Aorta (tissue), 5 donors: ENCODE results near the gene ASCL5. TPM values are rescaled to one million over a fixed set of nuclear protein-coding genes. Genes with fewer than 3 reads are reported as not detected.
A peak's percentile ranks its signal among the peaks of the same experiment; 100 is the strongest.

Experiments
- ATAC-seq: fragments of 200-7000 bp; cut with Tn5 transposase; one replicate; pipeline ENCODE4 v1.9.1; 2022; ENCODE audit warnings: moderate library complexity; ENCODE audit not compliant: low FRiP score
- DNase-seq, 2 donors: peaks; one replicate each; pipeline ENCODE4 v3.0.0-alpha.2; 2020
- H3K27ac ChIP-seq, 2 donors: one replicate each; pipeline ENCODE4 v1.5.1; 2013; ENCODE audit warnings: low read length in 2 of 2, mild to moderate bottlenecking in 2 of 2, moderate library complexity in 2 of 2, control low read depth in 1 of 2, inconsistent platforms in 1 of 2, low read depth in 1 of 2
- H3K27me3 ChIP-seq, 2 donors: one replicate each; pipeline ENCODE4 v1.6.1; 2013; ENCODE audit warnings: control low read depth in 1 of 2, low read length in 1 of 2, mild to moderate bottlenecking in 1 of 2, moderate library complexity in 1 of 2; ENCODE audit not compliant: insufficient read depth in 2 of 2, control insufficient read depth in 1 of 2
- H3K36me3 ChIP-seq, 2 donors: one replicate each; pipeline ENCODE4 v1.6.1; 2013; ENCODE audit warnings: control low read depth in 1 of 2, low read length in 1 of 2, mild to moderate bottlenecking in 1 of 2; ENCODE audit not compliant: insufficient read depth in 2 of 2, control insufficient read depth in 1 of 2
- H3K4me1 ChIP-seq, 2 donors: one replicate each; pipeline ENCODE4 v1.6.1; 2013; ENCODE audit warnings: low read length in 2 of 2, control low read depth in 1 of 2, mild to moderate bottlenecking in 1 of 2, moderate library complexity in 1 of 2; ENCODE audit not compliant: insufficient read depth in 2 of 2, control insufficient read depth in 1 of 2
- H3K4me3 ChIP-seq, 2 donors: one replicate each; pipeline ENCODE4 v1.5.1; 2013; ENCODE audit warnings: low read length in 2 of 2, control low read depth in 1 of 2, mild to moderate bottlenecking in 1 of 2
- H3K9me3 ChIP-seq: one replicate; pipeline ENCODE4 v1.6.1; 2013; ENCODE audit warnings: mild to moderate bottlenecking, low read length; ENCODE audit not compliant: control insufficient read depth
- WGBS, 2 donors: extraction: QIAGEN DNeasy Blood & Tissue Kit; methylation state at CpG; one replicate each; pipeline ENCODE4 v1.1.7; 2013; 5-methylcytosine and 5-hydroxymethylcytosine counted together
- intact Hi-C, 2 donors: fragments of 100-400 bp; cut with DNase I; formaldehyde crosslinking; loops; one replicate each; pipeline versions ENCODE4 v1.14.2 to v1.15.0; 2022
- polyA plus RNA-seq, 2 donors: library from polyadenylated mRNA; stranded (reverse); fragments of 200-250 nt; gene quantifications; one replicate each; pipeline ENCODE4 v1.2.3, GENCODE V29; 2013
- total RNA-seq, 2 donors: library from RNA; stranded (reverse); fragmentation: NEBNext Ultra II Directional; extraction: Animal tissue kit (Norgen Biotek cat#: 25700); gene quantifications; one replicate each; pipeline ENCODE4 v1.2.1, GENCODE V29; 2021
- donor health status: healthy with polysubstance abuse.
- donor health status: Bipolar disorder and iron deficiency.
- donor health status: DM: no; HTN: no; CAD: no.
- donor health status: DM: no; HTN: no; CAD: no.
- donor health status: DM: yes; HTN: yes; CAD: no.

ASCL5 gene
- total and polyA plus RNA-seq, 4 donors, result 0.28 TPM; not detected in 3

DNA sequence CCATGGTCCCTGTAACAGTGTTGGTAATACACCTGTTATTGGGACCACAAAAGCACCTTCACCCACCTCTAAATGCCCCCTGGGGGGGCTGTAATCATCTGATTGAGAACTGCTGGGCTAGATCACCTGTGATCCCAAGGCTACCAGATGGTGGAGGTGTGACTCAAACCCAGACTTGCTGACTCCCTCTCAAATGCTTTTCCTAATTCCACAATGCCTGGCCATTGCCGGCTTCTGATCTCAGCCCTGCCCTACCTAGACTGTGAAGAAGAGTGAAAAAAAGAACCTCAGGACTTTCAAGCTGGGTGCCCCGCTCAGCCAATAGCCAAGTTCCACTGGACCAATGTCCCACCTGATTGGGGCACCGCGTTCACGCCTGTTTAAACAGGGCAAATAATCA is 17.7 kb upstream of the ASCL5 start:
- Histone ChIP-seq H3K27me3 (no peaks in the 10 kb centered on the region), H3K4me3 (no peak overlapping the region), H3K4me1 (no peaks in the 10 kb centered on the region), H3K36me3 (peaks cover 0 to 5% of the 10 kb centered on the region in 2 donors), H3K27ac (no peak overlapping the region), H3K9me3 (no peaks in the 10 kb centered on the region)
- ATAC-seq, result no peak
- intact Hi-C loops, result no loop called here
- no peak for DNase-seq
- 72 to 86% methylated on average over 5 of the region's 5 CpGs for WGBS, 2 donors

DNA sequence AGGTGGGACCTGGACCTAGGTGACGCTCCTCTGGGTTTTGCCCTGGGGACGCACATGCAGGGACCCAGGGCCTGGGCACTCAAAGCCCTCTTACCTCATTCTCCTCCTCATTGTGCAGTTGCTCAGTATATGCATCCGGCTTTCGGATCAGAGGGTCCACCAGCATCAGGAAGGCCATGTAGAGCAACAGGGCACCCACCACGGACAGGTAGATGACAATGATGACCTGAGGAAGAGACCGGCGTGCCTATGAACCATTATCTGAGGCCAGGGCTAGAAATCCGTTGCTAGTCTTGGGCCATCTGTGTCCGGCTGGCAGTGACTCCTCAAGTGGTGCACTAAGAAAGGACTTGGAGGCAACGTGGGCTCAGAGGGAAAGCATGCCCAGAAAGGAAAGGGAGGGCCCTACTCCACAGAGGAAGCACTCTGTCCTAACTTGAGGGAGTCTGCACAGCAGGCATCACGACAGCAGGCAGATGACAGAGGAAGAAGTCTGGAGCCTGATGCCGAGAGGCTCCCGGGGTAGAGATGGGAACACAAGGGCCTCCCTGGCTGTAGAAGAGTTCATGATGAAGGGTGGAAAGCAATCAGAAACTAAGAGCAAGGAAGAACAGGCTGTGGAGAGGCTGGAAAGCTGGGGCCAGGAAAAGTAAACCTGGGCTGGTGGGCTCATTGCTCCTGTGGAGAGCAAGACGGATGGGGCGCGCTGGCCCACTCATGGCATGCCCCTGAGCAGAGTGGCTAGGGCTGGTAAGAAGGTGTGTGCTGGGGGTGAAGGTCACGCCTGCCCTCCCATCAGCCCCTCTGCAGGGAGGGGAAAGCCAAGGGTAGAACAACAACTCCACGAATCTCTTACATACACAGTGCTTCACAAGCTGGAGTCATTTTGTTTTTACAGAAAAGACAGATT is 17.0 kb upstream of the ASCL5 start:
- H3K36me3 ChIP-seq, result peaks cover 0 to 5% of the 10 kb centered on the region in 2 donors
- H3K4me1 ChIP-seq, result no peaks in the 10 kb centered on the region
- 87 to 88% methylated on average over 18 of the region's 18 CpGs for WGBS, 2 donors
- no peaks in the 10 kb centered on the region for H3K9me3 ChIP-seq
- intact Hi-C loops, result no loop called here
- H3K4me3 ChIP-seq, result no peak overlapping the region
- DNase-seq (no peak), ATAC-seq (no peak)
- H3K27ac ChIP-seq, result no peak overlapping the region
- H3K27me3 ChIP-seq, result no peaks in the 10 kb centered on the region

DNA sequence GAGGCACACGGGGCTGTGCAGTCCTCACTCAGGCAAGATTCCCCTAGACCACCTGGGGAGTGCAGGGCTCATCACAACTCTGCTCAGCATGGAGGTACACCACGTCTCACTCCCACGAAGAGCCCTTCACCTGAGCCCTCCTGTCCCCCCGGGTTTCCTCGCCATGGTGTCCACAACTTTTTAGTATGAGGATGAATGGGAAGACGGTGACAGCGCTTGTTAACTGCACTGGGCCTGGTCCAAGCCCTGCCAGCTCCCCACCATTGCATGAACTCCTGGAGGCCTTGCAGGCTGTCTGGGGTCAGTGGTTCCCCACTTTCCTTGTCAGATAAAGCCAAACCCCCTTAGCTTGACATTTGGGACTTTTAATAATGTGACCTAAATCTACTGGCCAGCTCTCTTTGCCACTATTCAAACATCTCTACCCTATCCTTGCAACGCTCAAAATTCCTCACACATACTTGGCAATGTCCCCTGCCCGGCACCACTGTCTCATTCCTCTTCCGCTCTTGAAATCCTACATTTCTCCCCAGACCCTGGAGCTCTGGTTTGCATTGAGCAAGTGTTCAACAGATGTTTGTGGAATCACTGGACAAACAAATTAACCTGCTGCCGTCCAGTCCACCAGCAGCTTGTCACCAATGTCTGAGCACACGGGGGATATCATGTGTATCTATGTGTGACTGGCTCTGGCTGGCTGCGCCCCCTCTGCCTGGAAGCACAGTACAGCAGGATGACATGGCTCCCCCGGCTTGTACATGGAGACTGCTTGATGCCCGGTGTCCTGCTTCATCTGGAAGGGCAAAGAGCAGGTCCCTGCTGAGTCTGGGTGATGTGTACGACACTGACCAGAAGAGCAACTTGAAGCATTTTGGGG is 16.1 kb upstream of the ASCL5 start:
- H3K4me3 ChIP-seq, result no peak overlapping the region
- WGBS, 2 donors, result 85% methylated on average over 16 of the region's 16 CpGs
- H3K27me3 ChIP-seq, result no peaks in the 10 kb centered on the region
- peak in 1 of 2 donors; percentile 14 for DNase-seq
- H3K9me3 ChIP-seq, result no peaks in the 10 kb centered on the region
- no peak overlapping the region for H3K27ac ChIP-seq
- H3K4me1 ChIP-seq, result peaks cover 0 to under 1% of the 10 kb centered on the region in 2 donors
- peaks cover 0 to 5% of the 10 kb centered on the region in 2 donors for H3K36me3 ChIP-seq
- no peak for ATAC-seq
- intact Hi-C loops, result no loop called here

DNA sequence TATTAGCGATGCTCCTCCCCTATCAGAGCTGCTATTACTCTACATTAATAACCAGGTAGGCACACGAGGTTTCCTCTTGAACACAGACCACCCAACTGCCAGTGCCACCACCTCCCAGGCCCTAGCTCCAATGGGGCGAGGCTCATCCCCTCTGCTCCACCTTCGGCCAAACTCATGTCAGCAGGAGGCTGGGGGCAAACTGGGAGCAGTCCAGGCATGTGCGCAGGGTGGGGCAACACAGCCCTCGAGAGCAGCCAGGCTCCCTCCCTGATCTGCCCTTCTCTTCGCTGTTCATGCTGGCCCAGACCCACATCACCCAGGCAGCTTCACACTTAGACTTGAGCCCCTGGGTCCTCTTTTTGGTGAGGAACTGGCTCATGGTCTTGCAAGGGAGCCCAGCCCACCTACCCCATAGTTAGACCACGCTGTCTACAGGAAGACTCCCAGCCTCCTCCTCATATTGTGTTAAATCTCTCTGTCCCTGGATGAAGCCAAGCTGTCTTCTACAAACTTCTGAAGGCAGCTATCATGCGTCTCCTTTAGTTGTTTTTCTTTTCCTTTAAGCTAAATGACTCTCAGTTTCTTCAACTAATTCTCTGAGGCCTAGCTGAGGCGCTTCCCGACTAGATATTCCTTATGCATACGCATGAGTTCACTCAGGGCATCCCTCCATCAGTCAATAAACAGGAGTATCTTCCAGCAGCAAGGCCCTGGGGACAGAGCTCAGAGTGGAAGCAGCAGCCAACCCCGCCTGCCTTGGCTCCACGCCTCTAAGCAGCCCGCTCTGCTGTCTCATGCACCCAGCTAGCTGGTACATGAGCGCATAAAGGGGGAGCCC is 15.2 kb upstream of the ASCL5 start:
- no peak overlapping the region for H3K27ac ChIP-seq
- no peak overlapping the region for H3K4me3 ChIP-seq
- DNase-seq (peak in 1 of 2 donors; percentile 76), ATAC-seq (peak; percentile 19)
- peaks cover 0 to 5% of the 10 kb centered on the region in 2 donors for H3K36me3 ChIP-seq
- no peaks in the 10 kb centered on the region for H3K27me3 ChIP-seq
- no peaks in the 10 kb centered on the region for H3K9me3 ChIP-seq
- intact Hi-C loops, result no loop called here
- WGBS, 2 donors, result 80 to 86% methylated on average over 16 of the region's 16 CpGs
- H3K4me1 ChIP-seq, result peaks cover 0 to 5% of the 10 kb centered on the region in 2 donors

DNA sequence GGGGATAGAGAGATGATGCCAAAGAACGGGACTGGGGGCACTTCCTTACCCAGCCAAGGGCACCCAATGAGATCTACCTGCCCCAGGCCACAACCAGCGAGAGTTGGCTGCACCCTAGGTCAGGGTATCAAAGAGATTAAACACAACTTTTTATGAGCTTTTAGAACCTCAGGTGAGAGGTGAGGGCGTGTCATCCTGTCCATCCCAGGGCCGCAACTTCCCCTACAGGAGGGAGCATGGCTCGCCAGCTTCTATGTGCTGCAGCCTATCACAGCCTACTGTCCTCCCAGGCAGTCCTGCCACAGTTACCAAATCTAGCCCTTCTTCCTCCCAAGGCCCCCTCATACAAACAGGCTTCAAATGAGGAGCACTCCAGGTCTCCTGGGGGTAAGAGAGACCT is 14.4 kb upstream of the ASCL5 start:
- ATAC-seq (no peak), DNase-seq (peak in 1 of 2 donors; percentile 56)
- H3K27ac ChIP-seq, result no peak overlapping the region
- 97 to 98% methylated on average over 5 of the region's 5 CpGs for WGBS, 2 donors
- peaks cover 0 to 5% of the 10 kb centered on the region in 2 donors for H3K4me1 ChIP-seq
- H3K4me3 ChIP-seq, result no peak overlapping the region
- peaks cover 0 to 3% of the 10 kb centered on the region in 2 donors for H3K36me3 ChIP-seq
- no peaks in the 10 kb centered on the region for H3K9me3 ChIP-seq
- intact Hi-C loops, result no loop called here
- H3K27me3 ChIP-seq, result no peaks in the 10 kb centered on the region

DNA sequence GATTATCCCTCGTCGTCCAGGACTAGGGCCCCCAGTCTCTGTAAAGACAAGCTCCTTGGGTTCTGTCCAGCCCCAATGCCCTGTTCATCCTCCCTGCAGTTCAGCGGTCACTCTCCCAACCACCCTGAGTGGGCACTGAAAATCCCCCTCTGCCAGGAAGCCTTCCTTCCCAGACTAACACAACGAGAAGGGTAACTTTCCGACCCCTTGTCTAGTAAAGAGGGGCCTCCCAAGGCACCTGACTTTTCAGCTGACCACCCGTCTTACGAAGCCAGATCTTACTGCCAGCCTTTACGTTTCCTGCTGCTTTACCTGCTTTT is 13.9 kb upstream of the ASCL5 start:
- Histone ChIP-seq H3K27ac (no peak overlapping the region), H3K27me3 (no peaks in the 10 kb centered on the region), H3K4me3 (no peak overlapping the region), H3K9me3 (no peaks in the 10 kb centered on the region), H3K4me1 (peaks cover 0 to 5% of the 10 kb centered on the region in 2 donors), H3K36me3 (peaks cover 0 to 3% of the 10 kb centered on the region in 2 donors)
- 92 to 94% methylated on average over 8 of the region's 8 CpGs for WGBS, 2 donors
- intact Hi-C loops, result no loop called here
- ATAC-seq (no peak), DNase-seq (peak in 1 of 2 donors; percentile 25)

GRCh38 chr1:201140235-201140940 is 13.4 kb upstream of the ASCL5 start:
- Histone ChIP-seq H3K27ac (no peak overlapping the region), H3K36me3 (peaks cover 0 to 4% of the 10 kb centered on the region in 2 donors), H3K4me1 (peaks cover 0 to 5% of the 10 kb centered on the region in 2 donors), H3K4me3 (no peak overlapping the region), H3K9me3 (no peaks in the 10 kb centered on the region), H3K27me3 (no peaks in the 10 kb centered on the region)
- 81 to 83% methylated on average over 10 of the region's 10 CpGs for WGBS, 2 donors
- ATAC-seq (no peak), DNase-seq (peak in 1 of 2 donors; percentile 34)
- intact Hi-C loops, result no loop called here

- intact Hi-C loops, result no loop called here
- Histone ChIP-seq H3K36me3 (peaks cover 0 to 8% of the 10 kb centered on the region in 2 donors), H3K4me3 (no peak overlapping the region), H3K9me3 (no peaks in the 10 kb centered on the region), H3K27me3 (no peaks in the 10 kb centered on the region), H3K4me1 (peaks cover 0 to 5% of the 10 kb centered on the region in 2 donors), H3K27ac (no peak overlapping the region)
- ATAC-seq, result no peak
- 94 to 95% methylated on average over 9 of the region's 9 CpGs for WGBS, 2 donors
- peak in 1 of 2 donors; percentile 35 for DNase-seq
These were observed 12.8 kb upstream of the ASCL5 start for GRCh38 chr1:201139756-201140155.
